ENCODE data around the gene TSR3. TPM values are rescaled to one million over a fixed set of nuclear protein-coding genes. Genes with fewer than 3 reads are reported as not detected.
A peak's percentile ranks its signal among the peaks of the same experiment; 100 is the strongest.

The TSR3 gene
- total and polyA plus RNA-seq, 2 experiments from 2014 or later = 105 to 110 TPM

DNA sequence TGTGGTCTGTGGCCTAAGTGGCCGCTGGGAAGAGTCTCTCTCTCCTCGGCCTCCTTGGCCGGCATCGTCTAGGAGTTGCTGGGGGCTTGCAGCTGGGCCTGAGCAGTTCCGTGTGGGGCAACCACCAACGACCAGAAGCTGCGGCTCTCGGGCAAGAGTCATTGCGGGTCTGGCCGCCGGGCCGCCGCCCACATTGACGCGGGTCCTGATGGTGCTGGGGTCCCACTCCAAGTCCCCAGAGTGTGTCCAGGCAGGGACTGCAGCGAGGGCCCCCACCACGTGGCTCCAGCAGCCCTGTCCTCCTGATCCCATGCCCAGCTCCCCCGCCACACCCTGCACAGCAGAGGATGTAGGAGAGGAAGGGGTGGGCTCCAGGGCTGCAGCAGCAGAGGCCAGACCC lies 31.9 kb upstream of the TSR3 start:
- Histone ChIP-seq H3F3A (ENCODE audit: insufficient read depth) (peaks cover 14% of the 10 kb centered on the region; the same call in 1 of the 2 replicates), H3K27ac (no peak overlapping the region), H3K79me2 (ENCODE audit: insufficient read depth) (no peaks in the 10 kb centered on the region), H3K9me2 (ENCODE audit: insufficient read depth) (no peaks in the 10 kb centered on the region), H3K4me3 (no peak overlapping the region), H3K36me3 (ENCODE audit: low read depth) (no peaks in the 10 kb centered on the region), H2AFZ (no peak overlapping the region), H3K9ac (no peak overlapping the region), H3K27me3 (replicated peaks; ENCODE audit: insufficient read depth) (no peaks in the 10 kb centered on the region), H3K4me2 (ENCODE audit: unreplicated experiment) (no peak overlapping the region), H3K9me3 (ENCODE audit: low read depth) (no peaks in the 10 kb centered on the region), H3K4me1 (ENCODE audit: insufficient read depth) (peaks cover 4% of the 10 kb centered on the region), H4K20me1 (ENCODE audit: insufficient read depth) (no peaks in the 10 kb centered on the region)
- WGBS, 2 experiments (ENCODE audit: low coverage in 1 of 2, low lambda C conversion rate in 2 of 2, missing lambda C conversion rate in 2 of 2) = 84 to 86% methylated on average over 17 to 18 of the region's 18 CpGs
- TF ChIP-seq EZH2phosphoT487 (IDR thresholded peaks at IDR 0.05; ENCODE audit: insufficient read depth, low read depth) (no peak), EZH2 (IDR thresholded peaks at IDR 0.05; ENCODE audit: insufficient read depth, poor library complexity, severe bottlenecking) (no peak)
- no peak for DNase-seq
- in situ Hi-C loops (cut with MboI) = no loop called here

DNA sequence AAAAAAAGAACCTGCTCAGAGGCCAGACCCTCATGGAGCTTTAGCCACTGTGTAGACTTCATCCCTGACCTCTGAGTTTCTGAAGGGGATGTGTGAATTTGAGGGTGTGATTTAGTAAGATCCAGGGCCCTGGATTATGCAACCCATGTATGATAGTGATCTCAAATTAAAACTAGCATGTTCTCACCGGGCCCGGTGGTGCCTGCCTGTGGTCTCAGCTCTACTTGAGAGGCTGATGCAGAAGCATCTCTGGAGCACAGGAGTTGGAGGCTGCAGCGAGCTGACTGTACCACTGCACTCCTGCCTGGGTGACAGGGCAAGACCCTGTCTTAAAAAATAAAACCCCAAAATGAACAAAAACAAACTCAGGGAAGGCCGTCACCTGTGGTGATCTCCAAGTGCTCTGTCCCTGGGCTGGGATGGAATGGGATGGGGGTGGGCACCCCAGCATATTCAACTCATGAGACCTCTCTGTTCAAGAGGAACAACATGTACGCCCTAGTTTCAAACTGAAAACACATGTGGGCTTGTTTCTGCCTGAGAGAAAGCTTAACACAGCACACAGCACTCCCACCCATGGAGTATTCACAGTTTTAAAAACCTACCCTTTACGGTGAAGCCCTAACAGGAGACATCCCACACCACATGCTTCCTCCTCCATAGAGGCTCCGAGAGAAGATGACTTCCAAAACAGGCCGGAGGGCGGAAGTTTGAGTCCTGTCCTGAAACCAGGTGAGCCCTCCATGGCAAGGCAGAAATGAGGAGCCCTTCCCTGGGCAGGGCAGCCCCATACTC lies 30.1 kb upstream of the TSR3 start:
- no peaks in the 10 kb centered on the region for H3K9me3 ChIP-seq (ENCODE audit: low read depth)
- H3K4me1 ChIP-seq (ENCODE audit: insufficient read depth) = peaks cover 7% of the 10 kb centered on the region
- no peak overlapping the region for H2AFZ ChIP-seq
- H3K27me3 ChIP-seq (replicated peaks; ENCODE audit: insufficient read depth) = no peaks in the 10 kb centered on the region
- H3K27ac ChIP-seq = no peak overlapping the region
- no peaks in the 10 kb centered on the region for H3K79me2 ChIP-seq (ENCODE audit: insufficient read depth)
- TF ChIP-seq EZH2 (IDR thresholded peaks at IDR 0.05; ENCODE audit: insufficient read depth, poor library complexity, severe bottlenecking) (no peak), EZH2phosphoT487 (IDR thresholded peaks at IDR 0.05; ENCODE audit: insufficient read depth, low read depth) (no peak)
- H3K9ac ChIP-seq = no peak overlapping the region
- H3F3A ChIP-seq (ENCODE audit: insufficient read depth) = peaks cover 14% of the 10 kb centered on the region; the same call in 1 of the 2 replicates
- 83% methylated on average over 9 of the region's 9 CpGs for WGBS, 2 experiments (ENCODE audit: low coverage in 1 of 2, low lambda C conversion rate in 2 of 2, missing lambda C conversion rate in 2 of 2)
- H3K36me3 ChIP-seq (ENCODE audit: low read depth) = no peaks in the 10 kb centered on the region
- no peaks in the 10 kb centered on the region for H4K20me1 ChIP-seq (ENCODE audit: insufficient read depth)
- H3K9me2 ChIP-seq (ENCODE audit: insufficient read depth) = no peaks in the 10 kb centered on the region
- DNase-seq = no peak
- in situ Hi-C loops (cut with MboI) = no loop called here
- no peak overlapping the region for H3K4me3 ChIP-seq
- no peak overlapping the region for H3K4me2 ChIP-seq (ENCODE audit: unreplicated experiment)

DNA sequence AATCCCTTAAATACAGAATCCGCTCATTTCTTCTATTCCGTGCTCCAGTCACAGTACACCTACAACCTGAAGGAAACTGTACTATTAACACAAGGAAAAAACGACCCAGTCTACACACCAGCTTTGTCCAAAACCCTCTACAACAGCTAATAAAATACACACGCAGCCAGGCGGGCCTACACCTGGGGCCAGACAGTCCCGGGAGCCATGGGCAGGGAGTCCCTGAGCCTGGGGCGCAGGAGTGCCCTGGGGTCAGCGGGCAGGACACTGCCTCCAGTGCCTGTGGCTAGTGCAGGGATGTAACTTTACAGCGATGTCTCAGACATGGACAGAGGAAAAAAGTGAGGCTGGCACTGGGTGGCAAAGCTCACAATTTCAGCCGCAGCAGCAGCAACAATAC lies 28.5 kb upstream of the TSR3 start:
- H3K4me1 ChIP-seq (ENCODE audit: insufficient read depth) = peaks cover 7% of the 10 kb centered on the region
- no peaks in the 10 kb centered on the region for H3K9me2 ChIP-seq (ENCODE audit: insufficient read depth)
- H3K79me2 ChIP-seq (ENCODE audit: insufficient read depth) = no peaks in the 10 kb centered on the region
- no peaks in the 10 kb centered on the region for H3K27me3 ChIP-seq (replicated peaks; ENCODE audit: insufficient read depth)
- H3K4me2 ChIP-seq (ENCODE audit: unreplicated experiment) = no peak overlapping the region
- no peak for DNase-seq
- H3K36me3 ChIP-seq (ENCODE audit: low read depth) = no peaks in the 10 kb centered on the region
- H2AFZ ChIP-seq = no peak overlapping the region
- H3K4me3 ChIP-seq = no peak overlapping the region
- no peak overlapping the region for H3K9ac ChIP-seq
- H3K27ac ChIP-seq = no peak overlapping the region
- H3K9me3 ChIP-seq (ENCODE audit: low read depth) = no peaks in the 10 kb centered on the region
- H3F3A ChIP-seq (ENCODE audit: insufficient read depth) = peaks cover 14% of the 10 kb centered on the region; the same call in 1 of the 2 replicates
- H4K20me1 ChIP-seq (ENCODE audit: insufficient read depth) = no peaks in the 10 kb centered on the region
- 84 to 86% methylated on average over 10 of the region's 10 CpGs for WGBS, 2 experiments (ENCODE audit: low coverage in 1 of 2, low lambda C conversion rate in 2 of 2, missing lambda C conversion rate in 2 of 2)
- no peak for TF ChIP-seq EZH2phosphoT487 (IDR thresholded peaks at IDR 0.05; ENCODE audit: insufficient read depth, low read depth)
- no peak for TF ChIP-seq EZH2 (IDR thresholded peaks at IDR 0.05; ENCODE audit: insufficient read depth, poor library complexity, severe bottlenecking)
- in situ Hi-C loops (cut with MboI) = no loop called here

DNA sequence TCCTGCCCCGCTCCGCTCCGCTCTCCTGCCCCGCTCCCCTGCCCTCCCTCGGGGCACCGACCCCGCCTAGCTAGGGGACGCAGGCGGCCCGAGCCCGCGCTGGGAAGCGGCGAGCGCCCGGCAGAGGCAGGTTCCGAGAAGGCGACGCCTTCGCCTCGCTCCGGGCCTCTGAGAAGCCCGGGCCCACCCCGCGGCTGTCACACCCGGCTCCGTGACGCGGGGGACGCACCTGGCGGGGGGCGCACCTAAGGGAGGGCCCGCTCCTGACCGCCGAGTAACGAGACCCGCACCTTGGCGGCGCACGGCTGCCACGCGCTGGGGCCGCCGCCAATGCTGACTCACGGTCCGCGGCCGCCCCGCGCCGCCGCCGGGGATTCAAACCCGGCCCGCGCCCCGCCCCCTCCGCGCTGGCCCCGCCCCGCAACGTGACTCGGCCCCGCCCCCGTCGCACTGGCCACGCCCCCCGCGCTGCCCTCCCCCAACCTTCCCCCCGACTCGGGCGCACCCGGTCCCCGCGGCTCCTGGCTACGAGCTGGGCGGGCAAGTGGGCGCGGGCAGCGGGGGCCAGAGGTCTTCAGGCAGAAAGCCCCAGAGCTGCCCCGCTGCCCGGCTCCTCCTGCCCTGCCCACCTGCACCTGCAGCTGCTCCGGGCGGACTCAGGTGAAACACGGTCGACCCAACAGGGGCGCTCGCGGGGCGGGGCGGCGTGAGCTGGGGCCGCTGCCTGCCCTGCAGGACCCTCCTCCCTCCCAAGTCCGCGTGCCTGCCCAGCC lies 27.8 kb upstream of the TSR3 start:
- no peak for TF ChIP-seq EZH2 (IDR thresholded peaks at IDR 0.05; ENCODE audit: insufficient read depth, poor library complexity, severe bottlenecking)
- TF ChIP-seq EZH2phosphoT487 (IDR thresholded peaks at IDR 0.05; ENCODE audit: insufficient read depth, low read depth) = no peak
- WGBS, 2 experiments (ENCODE audit: low coverage in 1 of 2, low lambda C conversion rate in 2 of 2, missing lambda C conversion rate in 2 of 2) = 6 to 11% methylated on average over 38 to 71 of the region's 95 CpGs
- Histone ChIP-seq H3K79me2 (ENCODE audit: insufficient read depth) (no peaks in the 10 kb centered on the region), H3K9me3 (ENCODE audit: low read depth) (no peaks in the 10 kb centered on the region), H3K9ac (peak overlapping the region; percentile 87), H2AFZ (0 out of 2 replicates have a peak overlapping the region, but pooled peaks have one; percentile 3), H3F3A (ENCODE audit: insufficient read depth) (peaks cover 14% of the 10 kb centered on the region; the same call in 1 of the 2 replicates), H3K9me2 (ENCODE audit: insufficient read depth) (no peaks in the 10 kb centered on the region), H4K20me1 (ENCODE audit: insufficient read depth) (no peaks in the 10 kb centered on the region), H3K4me1 (ENCODE audit: insufficient read depth) (peaks cover 7% of the 10 kb centered on the region), H3K27me3 (replicated peaks; ENCODE audit: insufficient read depth) (no peaks in the 10 kb centered on the region), H3K36me3 (ENCODE audit: low read depth) (no peaks in the 10 kb centered on the region), H3K27ac (peak overlapping the region; percentile 72), H3K4me2 (ENCODE audit: unreplicated experiment) (peak overlapping the region; percentile 54), H3K4me3 (peak overlapping the region; percentile 66)
- DNase-seq = peak; percentile 88
- in situ Hi-C loops (cut with MboI) = no loop called here

Data from GM23248 (cell line).